NCI-H774 (cell line): Measurements from ENCODE around the gene HERC5.
"Not testable (repeated sequence)": the region's sequence is repeated elsewhere in the genome, so short reads cannot be mapped to it uniquely, and the experiment has no call there.

Source experiments
- DNase-seq: peaks from one replicate; lab custom pipeline; 2025; lab: John Stamatoyannopoulos, UW

Gene HERC5

DNA sequence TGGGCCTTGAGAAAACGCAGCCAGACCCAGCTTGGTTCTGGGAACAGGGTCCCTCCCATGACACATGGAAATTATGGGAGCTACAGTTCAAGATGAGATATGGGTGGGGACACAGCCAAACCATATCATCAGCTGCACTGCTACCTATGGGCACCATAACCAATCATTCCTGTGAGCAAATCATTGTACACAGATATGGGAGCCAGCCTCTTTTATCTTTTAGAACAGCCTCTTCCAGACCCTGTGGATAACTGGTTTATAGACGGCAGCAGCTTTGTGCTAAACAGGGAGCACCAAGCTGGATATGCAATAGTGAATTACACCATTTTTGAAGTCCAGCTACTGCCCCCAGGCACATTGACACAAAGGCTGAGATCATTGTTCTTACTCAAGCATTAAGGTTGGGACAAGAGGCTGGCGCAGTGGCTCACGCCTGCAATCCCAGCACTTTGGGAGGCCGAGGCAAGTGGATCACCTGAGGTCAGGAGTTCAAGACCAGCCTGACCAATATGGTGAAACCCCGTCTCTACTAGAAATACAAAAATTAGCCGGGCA lies 8.6 kb upstream of the HERC5 start:
- DNase-seq: not testable (repeated sequence)

GRCh38 chr4:88448889-88449288 lies 8.0 kb upstream of the HERC5 start:
- DNase-seq: no peak

GRCh38 chr4:88449290-88449689 lies 7.6 kb upstream of the HERC5 start:
- no peak for DNase-seq

GRCh38 chr4:88451205-88451604 lies 5.7 kb upstream of the HERC5 start:
- DNase-seq: no peak

- DNase-seq: no peak
Measured at GRCh38 chr4:88452912-88453311, 4.0 kb upstream of the HERC5 start.

GRCh38 chr4:88457307-88458103 lies 586 bp downstream of the HERC5 start:
- DNase-seq: no peak

DNA sequence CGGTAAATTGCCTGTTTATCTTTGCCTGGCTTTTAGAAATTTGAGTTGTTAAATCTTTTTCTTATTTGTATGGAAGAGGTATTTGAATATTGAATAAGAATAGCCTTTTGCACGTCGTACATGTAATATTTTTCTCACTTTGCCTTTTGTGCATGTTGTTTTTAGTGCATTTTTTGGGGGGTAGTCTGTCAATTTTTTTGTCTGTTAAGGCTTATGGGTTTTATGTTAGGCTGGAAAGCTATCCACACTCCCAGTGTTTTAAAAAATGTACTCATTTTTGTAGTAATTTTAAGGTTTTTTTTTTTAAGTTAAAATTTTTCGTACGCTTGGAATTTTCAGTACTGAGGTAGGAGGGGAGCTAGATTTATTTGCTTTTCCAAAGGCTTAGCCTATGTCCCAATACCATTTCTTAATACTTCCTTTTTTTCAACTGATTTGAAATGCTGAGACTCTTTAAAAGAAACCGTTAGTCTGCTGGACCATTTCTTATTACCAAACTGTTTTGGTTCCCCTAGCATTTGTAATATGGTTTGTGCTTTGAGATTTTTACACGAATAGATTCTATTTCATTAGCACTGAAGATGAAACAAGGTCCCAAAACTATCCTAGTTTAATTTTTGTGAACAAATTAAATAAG lies 1.3 kb downstream of the HERC5 start:
- DNase-seq: no peak

DNA sequence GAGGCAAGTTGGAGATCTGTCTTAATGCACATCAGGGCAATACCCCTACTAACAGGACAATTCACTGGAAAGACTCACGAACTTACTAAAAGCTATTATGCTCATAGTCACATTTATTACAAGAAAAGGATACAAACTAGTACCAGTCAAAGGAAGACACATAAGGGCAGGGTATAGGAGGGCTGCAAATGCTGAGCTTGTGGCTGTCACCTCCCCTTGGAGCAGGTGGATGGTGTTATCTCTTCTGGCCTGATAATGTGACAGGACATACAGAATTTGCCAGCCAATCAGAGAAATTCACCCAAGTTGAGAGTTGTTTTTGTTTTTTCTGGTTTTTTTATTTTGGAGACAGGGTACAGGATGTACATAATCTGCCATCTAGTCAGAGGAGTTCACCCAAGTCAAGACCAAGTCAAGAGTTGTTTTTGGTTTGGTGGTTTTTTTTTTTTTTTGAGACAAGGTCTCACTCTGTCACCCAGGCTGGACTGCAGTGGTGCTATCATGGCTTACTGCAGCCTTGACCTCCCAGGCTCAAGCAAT lies 8.8 kb downstream of the HERC5 start:
- no peak for DNase-seq

DNA sequence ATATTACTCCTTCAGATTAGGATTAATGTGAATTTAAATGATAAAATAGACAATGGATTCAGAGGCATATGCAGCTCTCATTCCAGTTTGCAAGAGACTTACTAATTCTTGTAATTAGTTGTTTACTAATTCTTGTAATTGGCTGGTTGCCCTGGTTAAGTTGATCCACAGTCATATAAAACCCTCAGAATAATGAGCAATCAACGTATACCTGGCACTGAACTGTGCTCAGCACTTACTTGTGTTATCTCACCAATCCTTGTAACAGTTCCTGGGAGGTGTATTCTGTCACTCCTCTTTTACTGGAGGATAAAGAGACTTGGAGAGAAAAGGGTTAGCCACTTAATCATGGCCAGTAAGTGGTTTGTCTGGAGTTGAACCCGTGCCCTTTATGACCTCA lies 10.5 kb downstream of the HERC5 start:
- no peak for DNase-seq

GRCh38 chr4:88477229-88477860 lies 20.4 kb downstream of the HERC5 start:
- DNase-seq: no peak

DNA sequence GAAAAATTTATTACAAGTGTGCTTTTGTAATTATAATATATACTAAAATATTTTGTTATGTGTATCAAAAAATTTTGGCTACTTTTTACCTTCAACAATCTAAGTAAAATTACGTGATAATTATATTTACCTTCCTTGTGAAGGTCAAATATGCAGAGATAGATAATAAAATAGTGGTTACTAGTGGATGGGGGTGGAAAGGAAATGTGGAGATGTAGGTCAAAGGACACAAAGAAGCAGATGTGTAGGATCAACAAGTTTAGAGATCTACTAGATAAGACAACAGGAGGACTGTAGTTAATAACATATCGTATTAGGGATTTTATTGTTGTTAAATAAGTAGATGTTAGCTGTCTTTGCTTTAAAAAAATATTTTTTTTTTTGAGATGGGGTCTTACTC lies 21.3 kb downstream of the HERC5 start:
- no peak for DNase-seq

DNA sequence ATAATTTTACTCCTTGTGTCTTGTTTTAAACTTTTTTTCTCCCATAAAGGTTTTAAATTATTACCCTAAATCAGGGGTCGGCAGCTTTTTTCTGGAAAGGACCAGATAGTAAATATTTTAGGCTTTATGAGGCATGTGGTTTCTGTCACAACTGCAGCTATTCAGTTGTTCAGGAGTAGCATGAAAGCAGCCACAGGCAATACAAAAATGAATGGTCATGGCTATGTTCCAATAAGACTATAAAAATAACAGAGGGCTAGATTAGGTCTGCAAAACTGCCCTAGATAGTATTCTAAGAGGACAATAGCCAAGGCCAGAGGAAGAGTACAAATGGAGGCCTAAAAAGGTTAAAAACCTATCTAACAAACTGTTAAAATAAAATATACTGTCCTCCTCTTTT lies 24.6 kb downstream of the HERC5 start:
- no peak for DNase-seq

- DNase-seq: no peak
Measured at GRCh38 chr4:88489100-88489761, 32.3 kb downstream of the HERC5 start.

DNA sequence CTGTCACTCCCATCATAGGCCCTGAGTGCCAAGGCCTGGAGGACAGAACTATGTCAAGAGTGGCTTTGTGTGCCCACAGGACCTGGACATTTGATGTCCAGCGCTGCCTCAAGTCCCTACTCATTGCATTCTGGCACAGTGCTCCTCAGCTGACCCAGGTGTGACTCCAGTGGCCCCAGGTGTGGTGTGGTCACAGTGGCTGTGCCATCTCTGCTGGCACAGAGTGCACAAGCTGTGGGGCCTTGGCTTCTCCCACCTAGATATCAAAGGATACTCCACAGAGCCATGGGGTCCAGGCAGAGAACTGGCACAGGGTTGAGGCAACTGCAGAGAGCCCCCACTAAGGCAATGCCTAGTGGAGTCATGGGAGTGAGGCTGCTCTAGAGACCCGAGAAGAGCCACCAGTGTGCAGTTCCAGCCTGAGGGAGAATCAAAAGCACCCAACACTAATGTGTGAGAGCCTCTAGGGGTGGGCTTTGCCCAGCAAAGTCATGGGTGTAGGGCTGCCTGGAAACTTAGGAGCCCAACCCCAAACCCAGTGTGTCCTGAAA lies 41.0 kb downstream of the HERC5 start:
- DNase-seq: no peak

DNA sequence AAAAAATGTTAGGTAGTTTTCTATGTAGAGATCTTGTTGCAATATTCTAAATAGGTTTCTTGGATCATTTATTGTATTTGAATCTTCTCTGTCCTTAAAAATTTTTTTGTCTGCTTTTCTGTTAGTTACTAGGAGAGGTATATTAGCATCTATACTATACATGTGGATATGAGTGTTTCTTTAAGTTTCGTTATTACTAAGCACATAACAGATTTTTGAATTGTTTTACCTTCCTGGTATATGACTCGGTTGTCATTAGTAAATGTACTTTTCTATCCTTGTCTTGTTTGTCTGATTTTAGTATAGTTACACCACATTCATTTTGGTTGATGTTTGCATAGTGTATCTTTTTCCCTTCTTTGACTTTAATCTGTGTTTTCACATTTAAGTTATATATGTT lies 46.4 kb downstream of the HERC5 start:
- DNase-seq: no peak

- no peak for DNase-seq
Measured at GRCh38 chr4:88511236-88511635, 54.3 kb downstream of the HERC5 start.

- DNase-seq: peak; percentile 56
Measured at GRCh38 chr4:88514557-88515511, 57.9 kb downstream of the HERC5 start.

DNA sequence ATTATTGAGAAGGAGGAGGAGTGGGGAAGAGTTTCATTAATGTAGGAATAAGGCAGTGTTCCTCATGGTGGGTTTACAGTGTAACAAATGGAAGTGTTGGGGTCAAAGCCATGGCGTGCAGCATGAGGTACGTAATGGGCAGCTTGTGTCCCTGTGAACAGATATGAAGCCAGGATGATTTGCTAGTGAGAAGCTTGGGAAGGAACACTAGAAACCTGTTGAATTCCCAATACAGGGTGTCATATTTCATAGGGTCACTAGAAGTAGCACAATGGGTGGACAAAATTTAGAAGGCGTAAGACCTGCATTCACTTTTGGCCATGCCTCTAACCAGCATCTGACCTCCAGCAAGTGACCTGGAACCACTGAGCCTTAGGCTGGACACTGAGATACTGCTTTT lies 59.8 kb downstream of the HERC5 start:
- no peak for DNase-seq

DNA sequence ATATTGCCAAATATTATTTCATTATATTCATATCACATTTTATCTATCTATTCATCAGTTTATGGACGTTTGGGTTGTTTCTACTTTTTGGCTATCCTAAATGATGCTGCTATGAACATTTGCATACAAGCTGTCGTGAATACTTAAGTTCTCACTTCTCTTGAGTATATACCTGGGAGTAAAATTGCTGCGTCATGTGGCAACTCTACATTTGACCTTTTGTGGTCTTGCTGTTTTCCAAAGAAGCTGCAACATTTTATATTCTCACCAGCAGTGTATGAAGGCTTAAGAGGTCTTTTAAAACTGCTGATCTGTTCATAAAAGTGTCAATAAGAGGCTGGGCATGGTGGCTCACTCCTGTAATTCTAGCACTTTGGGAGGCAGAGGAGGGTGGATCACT lies 60.9 kb downstream of the HERC5 start:
- no peak for DNase-seq

- no peak for DNase-seq
Measured at GRCh38 chr4:88518911-88519310, 62.0 kb downstream of the HERC5 start.
